K562 (cell line): ENCODE measurements around the gene COL23A1. TPM values are rescaled to one million over a fixed set of nuclear protein-coding genes. Genes with fewer than 3 reads are reported as not detected.

Experiments
- ATAC-seq: fragments of 200-7000 bp; cut with Tn5 transposase; 3 replicates; pipeline ENCODE4 v1.9.1; 2020; ENCODE audit warnings: moderate library complexity
- BruUV-seq: library from RNA; stranded (reverse); fragments of 400-500 nt; replicated peaks from 2 replicates; lab custom pipeline; 2021; lab: Mats Ljungman, UMichigan
- CTCF ChIA-PET: fragments of 300-600 bp; formaldehyde crosslinking; extraction: SDS; loops from one replicate; lab custom pipeline; 2021; ENCODE audit warnings: low intra/inter-chr PET ratio; lab: Yijun Ruan, JAX
- POLR2A ChIA-PET: fragments of 300-600, 350-650 bp; sonication (Branson Sonifier 250); formaldehyde crosslinking; extraction: SDS; loops from one replicate; lab custom pipeline; 2021; ENCODE audit warnings: antibody characterized with exemption, inconsistent platforms; lab: Yijun Ruan, JAX
- DNase-seq, 4 experiments: peaks; one replicate each; pipeline versions ENCODE4 v3.0.0 to v3.0.0-alpha.2; 2011 to 2018; ENCODE audit warnings: low spot score in 3 of 4, mixed read lengths in 3 of 4; ENCODE audit errors: extremely low read depth in 1 of 4
- FAIRE-seq: peaks from 2 replicates; lab custom pipeline; 2011; peaks lifted over from hg19 to GRCh38; lab: Jason Lieb, UNC
- H2AFZ ChIP-seq: 2 replicates; pipeline ENCODE4 v1.6.0; 2011; ENCODE audit warnings: low read depth, low read length, control low read depth, inconsistent platforms
- H3K27ac ChIP-seq: fragments of 200-600 bp; 3 replicates; pipeline ENCODE4 v1.8.0; 2011; ENCODE audit warnings: low read depth, mild to moderate bottlenecking, control low read depth, inconsistent platforms, low read length, moderate library complexity, mixed read lengths; ENCODE audit errors: extremely low read depth
- H3K27me3 ChIP-seq, 2 experiments: fragments of 300-600 bp in 1 of 2; 2 replicates in 1 of 2; 3 replicates in 1 of 2; pipeline versions ENCODE4 v1.6.0 to v1.8.0; 2011; ENCODE audit warnings: inconsistent platforms in 2 of 2, low read length in 2 of 2, mild to moderate bottlenecking in 1 of 2, mixed read lengths in 1 of 2, moderate library complexity in 1 of 2; ENCODE audit not compliant: control insufficient read depth in 2 of 2, insufficient read depth in 2 of 2
- H3K36me3 ChIP-seq: fragments of 300-600 bp; 3 replicates; pipeline ENCODE4 v1.8.0; 2011; ENCODE audit warnings: mild to moderate bottlenecking, low read length, inconsistent platforms; ENCODE audit not compliant: control insufficient read depth, insufficient read depth
- H3K4me1 ChIP-seq, 2 experiments: fragments of 200-600 bp in 1 of 2; replicated peaks in 1 of 2; 2 replicates in 1 of 2; 3 replicates in 1 of 2; pipeline versions ENCODE4 v1.5.1 to v1.8.0; 2011; ENCODE audit warnings: inconsistent platforms in 2 of 2, low read length in 2 of 2, mild to moderate bottlenecking in 1 of 2, mixed read lengths in 1 of 2, moderate library complexity in 1 of 2; ENCODE audit not compliant: control insufficient read depth in 2 of 2, insufficient read depth in 2 of 2
- H3K4me2 ChIP-seq: 2 replicates; pipeline ENCODE4 v1.6.1; 2011; ENCODE audit warnings: low read length, control low read depth, inconsistent platforms, mixed read lengths; ENCODE audit not compliant: insufficient read depth
- H3K4me3 ChIP-seq: fragments of 200-600 bp; sonication (generic), shearing (Covaris generic); 2 replicates; pipeline ENCODE4 v1.5.1; 2016; ENCODE audit warnings: control low read depth, inconsistent platforms
- H3K79me2 ChIP-seq: fragments of 200-600 bp; 3 replicates; pipeline ENCODE4 v1.8.0; 2011; ENCODE audit warnings: low read length, inconsistent platforms; ENCODE audit not compliant: control insufficient read depth, insufficient read depth
- H3K9ac ChIP-seq, 2 experiments: 2 replicates each; pipeline versions ENCODE4 v1.6.0 to v1.6.1; 2011; ENCODE audit warnings: low read depth in 2 of 2, low read length in 2 of 2, control low read depth in 1 of 2, inconsistent platforms in 1 of 2, mild to moderate bottlenecking in 1 of 2, mixed read lengths in 1 of 2; ENCODE audit not compliant: insufficient read depth in 1 of 2
- H3K9me1 ChIP-seq: one replicate; pipeline ENCODE4 v1.6.0; 2011; ENCODE audit warnings: inconsistent platforms, mild to moderate bottlenecking, low read length, moderate library complexity; ENCODE audit not compliant: control insufficient read depth, insufficient read depth
- H3K9me3 ChIP-seq: replicated peaks from 2 replicates; pipeline ENCODE4 v1.5.1; 2011; ENCODE audit warnings: low read depth, low read length, inconsistent platforms; ENCODE audit not compliant: control insufficient read depth, insufficient read depth
- H4K20me1 ChIP-seq: replicated peaks from 2 replicates; pipeline ENCODE4 v1.6.1; 2011; ENCODE audit warnings: low read length, inconsistent platforms, mixed read lengths; ENCODE audit not compliant: control insufficient read depth, insufficient read depth
- ASH1L ChIP-seq: fragments of 450-650 bp; IDR thresholded peaks from 2 replicates; pipeline ENCODE4 v1.6.1; 2018; ENCODE audit warnings: borderline replicate concordance, mild to moderate bottlenecking, low read depth; ENCODE audit not compliant: partially characterized antibody
- BCOR ChIP-seq: fragments of 450-650 bp; IDR thresholded peaks from 2 replicates; pipeline ENCODE4 v1.6.1; 2016
- COPS2 ChIP-seq: fragments of 450-650 bp; conservative IDR thresholded peaks from 2 replicates; pipeline ENCODE4 v1.6.1; 2016; ENCODE audit warnings: mild to moderate bottlenecking, moderate library complexity
- GABPB1 ChIP-seq: sonication (generic); formaldehyde crosslinking; IDR thresholded peaks from 2 replicates; pipeline ENCODE4 v1.8.0; 2022; ENCODE audit warnings: mild to moderate bottlenecking, missing genetic modification reagents
- PCBP2 ChIP-seq: fragments of 200-400 bp; formaldehyde crosslinking; IDR thresholded peaks from 2 replicates; pipeline ENCODE4 v1.6.1; 2018; ENCODE audit warnings: low read length, low read depth, mild to moderate bottlenecking, moderate library complexity; ENCODE audit not compliant: poor library complexity, severe bottlenecking
- TFAM ChIP-seq: fragments of 250-450 bp; sonication (Bioruptor Pico); conservative IDR thresholded peaks from 2 replicates; pipeline ENCODE4 v1.5.0; 2021; ENCODE audit warnings: mild to moderate bottlenecking, moderate library complexity
- TGIF2 ChIP-seq: sonication (generic); formaldehyde crosslinking; IDR thresholded peaks from 2 replicates; pipeline ENCODE4 v1.8.1; 2022; ENCODE audit warnings: mild to moderate bottlenecking, missing genetic modification reagents, moderate library complexity
- U2AF2 ChIP-seq: fragments of 200-400 bp; formaldehyde crosslinking; optimal IDR thresholded peaks from 2 replicates; pipeline ENCODE3; 2017; ENCODE audit warnings: low read depth, mild to moderate bottlenecking, low read length
- ZNF280B ChIP-seq: fragments of 250-450 bp; sonication (Bioruptor Pico); IDR thresholded peaks from 2 replicates; pipeline ENCODE4 v1.5.1; 2021; ENCODE audit warnings: mild to moderate bottlenecking
- WGBS: fragments of 100-300 bp; shearing (Covaris generic); methylation state at CpG from one replicate; pipeline ENCODE4 v1.1.6; 2016; ENCODE audit warnings: low coverage, mixed read lengths; ENCODE audit not compliant: insufficient coverage; ENCODE audit errors: missing lambda C conversion rate; 5-methylcytosine and 5-hydroxymethylcytosine counted together
- in situ Hi-C: fragments of 300-500 bp; cut with MboI; formaldehyde crosslinking; loops from 4 replicates; pipeline ENCODE4 v1.15.0; 2018; ENCODE audit warnings: inconsistent platforms, mixed read lengths
- intact Hi-C: fragments of 100-400 bp; cut with micrococcal nuclease; formaldehyde crosslinking; loops from 2 replicates; pipeline ENCODE4 v1.14.2; 2022
- polyA plus RNA-seq, 8 experiments: library from polyadenylated mRNA; depleted of rRNA in 4 of 8; stranded (reverse) in 5 of 8; unstranded in 3 of 8; fragments of >200 nt; fragmentation: Nextera tagmentation in 2 of 8; fragmentation: Illumina TruSeq in 1 of 8; extraction: Ambion mirVana in 2 of 8; extraction: Trizol in 1 of 8; gene quantifications; 2 replicates each; pipeline versions ENCODE4 v1.2.1 to v1.2.3, GENCODE V29; 2011 to 2014; ENCODE audit warnings: inconsistent platforms in 1 of 8, missing spikeins in 1 of 8
- total RNA-seq, 7 experiments: library from RNA; depleted of rRNA in 6 of 7; stranded (reverse); fragments of >200 nt in 6 of 7; fragmentation: Illumina TruSeq in 2 of 7; extraction: Trizol in 2 of 7; gene quantifications; 2 replicates each; pipeline versions ENCODE4 v1.2.1 to v1.2.3, GENCODE V29; 2011 to 2021; ENCODE audit warnings: low replicate concordance in 1 of 7

The COL23A1 gene
- total and polyA plus RNA-seq, 9 of the 15 experiments (the other 6 are each of a cell fraction or from before 2014, with no cell fraction given) = 0.09 TPM; not detected in 8

- 6% methylated on average over 15 of the region's 15 CpGs for WGBS
- H3K4me3 ChIP-seq = no peak overlapping the region
- intact Hi-C loops (no loop called here), in situ Hi-C loops (no loop called here)
- TF ChIP-seq ZNF280B (CRISPR knock-in tag) (no peak), ASH1L (no peak), TGIF2 (CRISPR knock-in tag) (no peak), BCOR (no peak), U2AF2 (no peak), PCBP2 (no peak), TFAM (CRISPR knock-in tag) (no peak), COPS2 (no peak), GABPB1 (CRISPR knock-in tag) (no peak)
- DNase-seq (no peak), ATAC-seq (0 out of 3 replicates have a peak, but pooled peaks have one; percentile 24), FAIRE-seq (no peak)
- H3K27ac ChIP-seq = no peak overlapping the region
- no peaks in the 10 kb centered on the region for H3K36me3 ChIP-seq
- no peaks in the 10 kb centered on the region for H3K9me1 ChIP-seq
- CTCF ChIA-PET = no interaction called here
- H3K4me2 ChIP-seq = no peak overlapping the region
- POLR2A ChIA-PET = interaction anchor here (1.6 kb wide), 1 partner anchor 12 kb away, joined by 3 read pairs; no protein-coding TSS in a partner anchor
- no TSS peak for BruUV-seq
- H3K27me3 ChIP-seq = peaks cover 31 to 91% of the 10 kb centered on the region in 2 experiments; a peak in 4 of 5 replicates
- H2AFZ ChIP-seq = no peak overlapping the region
- no peaks in the 10 kb centered on the region for H3K79me2 ChIP-seq
- H3K9ac ChIP-seq = no peak overlapping the region
- H3K4me1 ChIP-seq = peaks cover 0 to 10% of the 10 kb centered on the region in 2 experiments; a peak in 2 of 5 replicates
- H4K20me1 ChIP-seq = peaks cover 3% of the 10 kb centered on the region; the same call in 1 of the 2 replicates
- no peaks in the 10 kb centered on the region for H3K9me3 ChIP-seq
Observed at GRCh38 chr5:178331491-178331996, 258.6 kb downstream of the COL23A1 start.
